ENCODE data around the gene AUTS2. TPM values are rescaled to one million over a fixed set of nuclear protein-coding genes. Genes with fewer than 3 reads are reported as not detected.

The AUTS2 gene
- total and polyA plus RNA-seq, 2 experiments from 2014 or later = 32.0 to 91.0 TPM

DNA sequence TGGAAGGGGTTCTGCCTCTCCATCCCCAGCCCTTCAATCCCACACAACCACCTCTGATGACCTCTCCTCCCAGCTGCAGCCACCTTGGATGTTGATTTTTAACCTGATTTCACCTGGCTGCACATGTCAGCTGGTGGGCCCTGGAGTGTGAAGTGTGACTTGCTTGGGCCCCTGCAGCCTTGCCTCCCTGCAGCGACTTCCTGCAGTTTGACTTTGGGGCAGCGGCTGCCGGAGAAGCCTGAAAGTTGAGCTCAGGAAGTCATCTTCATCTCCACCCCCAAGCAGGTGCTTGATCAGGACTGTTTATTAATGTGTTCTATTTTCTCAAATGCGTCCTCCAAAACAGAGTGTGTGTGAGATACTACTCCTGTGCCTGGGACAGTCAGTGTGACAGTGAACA lies 858.4 kb downstream of the AUTS2 start:
- no peaks in the 10 kb centered on the region for H3K27me3 ChIP-seq (ENCODE audit: insufficient read depth)

More for the DNA sequence above, 858.4 kb downstream of the AUTS2 start:
- TF ChIP-seq, protein P1, sequence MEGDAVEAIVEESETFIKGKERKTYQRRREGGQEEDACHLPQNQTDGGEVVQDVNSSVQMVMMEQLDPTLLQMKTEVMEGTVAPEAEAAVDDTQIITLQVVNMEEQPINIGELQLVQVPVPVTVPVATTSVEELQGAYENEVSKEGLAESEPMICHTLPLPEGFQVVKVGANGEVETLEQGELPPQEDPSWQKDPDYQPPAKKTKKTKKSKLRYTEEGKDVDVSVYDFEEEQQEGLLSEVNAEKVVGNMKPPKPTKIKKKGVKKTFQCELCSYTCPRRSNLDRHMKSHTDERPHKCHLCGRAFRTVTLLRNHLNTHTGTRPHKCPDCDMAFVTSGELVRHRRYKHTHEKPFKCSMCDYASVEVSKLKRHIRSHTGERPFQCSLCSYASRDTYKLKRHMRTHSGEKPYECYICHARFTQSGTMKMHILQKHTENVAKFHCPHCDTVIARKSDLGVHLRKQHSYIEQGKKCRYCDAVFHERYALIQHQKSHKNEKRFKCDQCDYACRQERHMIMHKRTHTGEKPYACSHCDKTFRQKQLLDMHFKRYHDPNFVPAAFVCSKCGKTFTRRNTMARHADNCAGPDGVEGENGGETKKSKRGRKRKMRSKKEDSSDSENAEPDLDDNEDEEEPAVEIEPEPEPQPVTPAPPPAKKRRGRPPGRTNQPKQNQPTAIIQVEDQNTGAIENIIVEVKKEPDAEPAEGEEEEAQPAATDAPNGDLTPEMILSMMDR (conservative IDR thresholded peaks at IDR 0.05; ENCODE audit: low read depth in 2 of 2) = no peak
- no peak for TF ChIP-seq CREB1 (CRISPR knock-in tag; IDR thresholded peaks at IDR 0.05; ENCODE audit: low read depth)
- no peak for TF ChIP-seq ZNF114 (CRISPR knock-in tag; IDR thresholded peaks at IDR 0.05)
- no peak for TF ChIP-seq POLR2AphosphoS5 (IDR thresholded peaks at IDR 0.05; ENCODE audit: low read depth)
- TF ChIP-seq EZH2 (IDR thresholded peaks at IDR 0.05; ENCODE audit: low read depth, unreplicated experiment) = no peak
- no peak for TF ChIP-seq NANOG (IDR thresholded peaks at IDR 0.05; ENCODE audit: borderline replicate concordance)
- TF ChIP-seq, protein P2, sequence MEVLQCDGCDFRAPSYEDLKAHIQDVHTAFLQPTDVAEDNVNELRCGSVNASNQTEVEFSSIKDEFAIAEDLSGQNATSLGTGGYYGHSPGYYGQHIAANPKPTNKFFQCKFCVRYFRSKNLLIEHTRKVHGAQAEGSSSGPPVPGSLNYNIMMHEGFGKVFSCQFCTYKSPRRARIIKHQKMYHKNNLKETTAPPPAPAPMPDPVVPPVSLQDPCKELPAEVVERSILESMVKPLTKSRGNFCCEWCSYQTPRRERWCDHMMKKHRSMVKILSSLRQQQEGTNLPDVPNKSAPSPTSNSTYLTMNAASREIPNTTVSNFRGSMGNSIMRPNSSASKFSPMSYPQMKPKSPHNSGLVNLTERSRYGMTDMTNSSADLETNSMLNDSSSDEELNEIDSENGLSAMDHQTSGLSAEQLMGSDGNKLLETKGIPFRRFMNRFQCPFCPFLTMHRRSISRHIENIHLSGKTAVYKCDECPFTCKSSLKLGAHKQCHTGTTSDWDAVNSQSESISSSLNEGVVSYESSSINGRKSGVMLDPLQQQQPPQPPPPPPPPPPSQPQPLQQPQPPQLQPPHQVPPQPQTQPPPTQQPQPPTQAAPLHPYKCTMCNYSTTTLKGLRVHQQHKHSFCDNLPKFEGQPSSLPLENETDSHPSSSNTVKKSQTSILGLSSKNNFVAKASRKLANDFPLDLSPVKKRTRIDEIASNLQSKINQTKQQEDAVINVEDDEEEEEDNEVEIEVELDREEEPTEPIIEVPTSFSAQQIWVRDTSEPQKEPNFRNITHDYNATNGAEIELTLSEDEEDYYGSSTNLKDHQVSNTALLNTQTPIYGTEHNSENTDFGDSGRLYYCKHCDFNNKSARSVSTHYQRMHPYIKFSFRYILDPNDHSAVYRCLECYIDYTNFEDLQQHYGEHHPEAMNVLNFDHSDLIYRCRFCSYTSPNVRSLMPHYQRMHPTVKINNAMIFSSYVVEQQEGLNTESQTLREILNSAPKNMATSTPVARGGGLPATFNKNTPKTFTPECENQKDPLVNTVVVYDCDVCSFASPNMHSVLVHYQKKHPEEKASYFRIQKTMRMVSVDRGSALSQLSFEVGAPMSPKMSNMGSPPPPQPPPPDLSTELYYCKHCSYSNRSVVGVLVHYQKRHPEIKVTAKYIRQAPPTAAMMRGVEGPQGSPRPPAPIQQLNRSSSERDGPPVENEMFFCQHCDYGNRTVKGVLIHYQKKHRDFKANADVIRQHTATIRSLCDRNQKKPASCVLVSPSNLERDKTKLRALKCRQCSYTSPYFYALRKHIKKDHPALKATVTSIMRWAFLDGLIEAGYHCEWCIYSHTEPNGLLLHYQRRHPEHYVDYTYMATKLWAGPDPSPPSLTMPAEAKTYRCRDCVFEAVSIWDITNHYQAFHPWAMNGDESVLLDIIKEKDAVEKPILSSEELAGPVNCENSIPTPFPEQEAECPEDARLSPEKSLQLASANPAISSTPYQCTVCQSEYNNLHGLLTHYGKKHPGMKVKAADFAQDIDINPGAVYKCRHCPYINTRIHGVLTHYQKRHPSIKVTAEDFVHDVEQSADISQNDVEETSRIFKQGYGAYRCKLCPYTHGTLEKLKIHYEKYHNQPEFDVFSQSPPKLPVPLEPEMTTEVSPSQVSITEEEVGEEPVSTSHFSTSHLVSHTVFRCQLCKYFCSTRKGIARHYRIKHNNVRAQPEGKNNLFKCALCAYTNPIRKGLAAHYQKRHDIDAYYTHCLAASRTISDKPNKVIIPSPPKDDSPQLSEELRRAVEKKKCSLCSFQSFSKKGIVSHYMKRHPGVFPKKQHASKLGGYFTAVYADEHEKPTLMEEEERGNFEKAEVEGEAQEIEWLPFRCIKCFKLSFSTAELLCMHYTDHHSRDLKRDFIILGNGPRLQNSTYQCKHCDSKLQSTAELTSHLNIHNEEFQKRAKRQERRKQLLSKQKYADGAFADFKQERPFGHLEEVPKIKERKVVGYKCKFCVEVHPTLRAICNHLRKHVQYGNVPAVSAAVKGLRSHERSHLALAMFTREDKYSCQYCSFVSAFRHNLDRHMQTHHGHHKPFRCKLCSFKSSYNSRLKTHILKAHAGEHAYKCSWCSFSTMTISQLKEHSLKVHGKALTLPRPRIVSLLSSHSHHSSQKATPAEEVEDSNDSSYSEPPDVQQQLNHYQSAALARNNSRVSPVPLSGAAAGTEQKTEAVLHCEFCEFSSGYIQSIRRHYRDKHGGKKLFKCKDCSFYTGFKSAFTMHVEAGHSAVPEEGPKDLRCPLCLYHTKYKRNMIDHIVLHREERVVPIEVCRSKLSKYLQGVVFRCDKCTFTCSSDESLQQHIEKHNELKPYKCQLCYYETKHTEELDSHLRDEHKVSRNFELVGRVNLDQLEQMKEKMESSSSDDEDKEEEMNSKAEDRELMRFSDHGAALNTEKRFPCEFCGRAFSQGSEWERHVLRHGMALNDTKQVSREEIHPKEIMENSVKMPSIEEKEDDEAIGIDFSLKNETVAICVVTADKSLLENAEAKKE (CRISPR knock-in tag; IDR thresholded peaks at IDR 0.05) = no peak
- TF ChIP-seq, protein P3, sequence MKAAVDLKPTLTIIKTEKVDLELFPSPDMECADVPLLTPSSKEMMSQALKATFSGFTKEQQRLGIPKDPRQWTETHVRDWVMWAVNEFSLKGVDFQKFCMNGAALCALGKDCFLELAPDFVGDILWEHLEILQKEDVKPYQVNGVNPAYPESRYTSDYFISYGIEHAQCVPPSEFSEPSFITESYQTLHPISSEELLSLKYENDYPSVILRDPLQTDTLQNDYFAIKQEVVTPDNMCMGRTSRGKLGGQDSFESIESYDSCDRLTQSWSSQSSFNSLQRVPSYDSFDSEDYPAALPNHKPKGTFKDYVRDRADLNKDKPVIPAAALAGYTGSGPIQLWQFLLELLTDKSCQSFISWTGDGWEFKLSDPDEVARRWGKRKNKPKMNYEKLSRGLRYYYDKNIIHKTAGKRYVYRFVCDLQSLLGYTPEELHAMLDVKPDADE (IDR thresholded peaks at IDR 0.05) = no peak
- no peak for TF ChIP-seq STAT1 (IDR thresholded peaks at IDR 0.05; ENCODE audit: unreplicated experiment)
- TF ChIP-seq JUNB (IDR thresholded peaks at IDR 0.05; ENCODE audit: unreplicated experiment) = no peak
- TF ChIP-seq ZNF331 (CRISPR knock-in tag; IDR thresholded peaks at IDR 0.05; ENCODE audit: low read depth) = no peak
- no peak for TF ChIP-seq EZH2phosphoT487 (IDR thresholded peaks at IDR 0.05; ENCODE audit: unreplicated experiment)
- TF ChIP-seq, protein P4, sequence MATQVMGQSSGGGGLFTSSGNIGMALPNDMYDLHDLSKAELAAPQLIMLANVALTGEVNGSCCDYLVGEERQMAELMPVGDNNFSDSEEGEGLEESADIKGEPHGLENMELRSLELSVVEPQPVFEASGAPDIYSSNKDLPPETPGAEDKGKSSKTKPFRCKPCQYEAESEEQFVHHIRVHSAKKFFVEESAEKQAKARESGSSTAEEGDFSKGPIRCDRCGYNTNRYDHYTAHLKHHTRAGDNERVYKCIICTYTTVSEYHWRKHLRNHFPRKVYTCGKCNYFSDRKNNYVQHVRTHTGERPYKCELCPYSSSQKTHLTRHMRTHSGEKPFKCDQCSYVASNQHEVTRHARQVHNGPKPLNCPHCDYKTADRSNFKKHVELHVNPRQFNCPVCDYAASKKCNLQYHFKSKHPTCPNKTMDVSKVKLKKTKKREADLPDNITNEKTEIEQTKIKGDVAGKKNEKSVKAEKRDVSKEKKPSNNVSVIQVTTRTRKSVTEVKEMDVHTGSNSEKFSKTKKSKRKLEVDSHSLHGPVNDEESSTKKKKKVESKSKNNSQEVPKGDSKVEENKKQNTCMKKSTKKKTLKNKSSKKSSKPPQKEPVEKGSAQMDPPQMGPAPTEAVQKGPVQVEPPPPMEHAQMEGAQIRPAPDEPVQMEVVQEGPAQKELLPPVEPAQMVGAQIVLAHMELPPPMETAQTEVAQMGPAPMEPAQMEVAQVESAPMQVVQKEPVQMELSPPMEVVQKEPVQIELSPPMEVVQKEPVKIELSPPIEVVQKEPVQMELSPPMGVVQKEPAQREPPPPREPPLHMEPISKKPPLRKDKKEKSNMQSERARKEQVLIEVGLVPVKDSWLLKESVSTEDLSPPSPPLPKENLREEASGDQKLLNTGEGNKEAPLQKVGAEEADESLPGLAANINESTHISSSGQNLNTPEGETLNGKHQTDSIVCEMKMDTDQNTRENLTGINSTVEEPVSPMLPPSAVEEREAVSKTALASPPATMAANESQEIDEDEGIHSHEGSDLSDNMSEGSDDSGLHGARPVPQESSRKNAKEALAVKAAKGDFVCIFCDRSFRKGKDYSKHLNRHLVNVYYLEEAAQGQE (IDR thresholded peaks at IDR 0.05; ENCODE audit: unreplicated experiment) = no peak
- Histone ChIP-seq H2AFZ (no peak overlapping the region), H3K4me3 (no peak overlapping the region), H3K4me2 (no peak overlapping the region), H3K27ac (ENCODE audit: low read depth) (no peak overlapping the region), H3F3A (replicated peaks; ENCODE audit: low read depth) (no peaks in the 10 kb centered on the region), H3K9me2 (ENCODE audit: insufficient read depth) (no peaks in the 10 kb centered on the region), H3K36me3 (ENCODE audit: insufficient read depth) (no peaks in the 10 kb centered on the region), H3K4me1 (ENCODE audit: insufficient read depth) (no peaks in the 10 kb centered on the region; the same call in 1 of the 2 replicates), H3K79me2 (replicated peaks; ENCODE audit: insufficient read depth) (no peaks in the 10 kb centered on the region), H4K20me1 (replicated peaks; ENCODE audit: insufficient read depth) (no peaks in the 10 kb centered on the region; the same call in 1 of the 2 replicates)
- no peaks in the 10 kb centered on the region for H3K36me3 Mint-ChIP-seq (ENCODE audit: low read depth)
- no peaks in the 10 kb centered on the region for H3K9me3 Mint-ChIP-seq
- H3K4me3 Mint-ChIP-seq = no peak overlapping the region
- ATAC-seq (no peak), DNase-seq (ENCODE audit: low spot score) (no peak)
- H3K27me3 Mint-ChIP-seq (ENCODE audit: insufficient read depth, low read depth, poor library complexity) = peaks cover 1% of the 10 kb centered on the region
- H3K4me1 Mint-ChIP-seq = peaks cover 10% of the 10 kb centered on the region
- H3K27ac Mint-ChIP-seq = no peak overlapping the region

Data from GM23338 (cell line).